GM18517 (cell line): ENCODE measurements around the gene PLEKHG7.
A peak's percentile ranks its signal among the peaks of the same experiment; 100 is the strongest.
"Not testable (repeated sequence)": the region's sequence is repeated elsewhere in the genome, so short reads cannot be mapped to it uniquely, and the experiment has no call there.

ENCODE experiments used
- ATAC-seq: cut with Tn5 transposase; IDR thresholded peaks from one replicate; pipeline ENCODE4 v1.9.1; 2021; ENCODE audit warnings: mild to moderate bottlenecking, moderate library complexity; ENCODE audit not compliant: unreplicated experiment

PLEKHG7 gene

DNA sequence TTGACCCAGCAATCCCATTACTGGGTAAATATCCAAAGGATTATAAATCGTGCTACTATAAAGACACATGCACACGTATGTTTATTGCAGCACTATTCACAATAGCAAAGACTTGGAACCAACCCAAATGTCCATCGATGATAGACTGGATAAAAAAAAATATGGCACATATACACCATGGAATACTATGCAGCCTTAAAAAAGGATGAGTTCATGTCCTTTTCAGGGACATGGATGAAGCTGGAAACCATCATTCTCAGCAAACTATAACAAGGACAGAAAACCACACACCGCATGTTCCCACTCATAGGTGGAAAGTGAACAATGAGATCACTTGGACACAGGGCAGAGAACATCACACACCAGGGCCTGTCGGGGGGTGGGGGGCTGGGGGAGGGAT is 91.6 kb downstream of the PLEKHG7 start:
- ATAC-seq = not testable (repeated sequence)

DNA sequence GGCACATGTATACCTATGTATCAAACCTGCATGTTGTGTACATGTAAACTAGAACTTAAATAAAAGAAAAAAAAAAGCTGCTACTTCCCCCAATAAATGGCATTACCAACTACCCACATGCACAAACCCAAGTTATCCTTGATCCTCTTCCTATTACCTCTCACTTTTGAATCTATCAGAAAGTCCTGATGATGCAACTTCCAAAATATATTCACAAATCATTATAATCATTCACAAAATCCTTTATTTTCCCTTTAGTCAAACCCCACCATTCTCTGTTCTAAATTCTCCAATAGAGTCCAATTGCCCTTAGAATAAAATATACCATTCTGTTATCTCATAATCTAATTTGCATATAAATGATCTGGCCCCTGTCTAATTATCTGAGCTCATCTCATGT is 92.0 kb downstream of the PLEKHG7 start:
- no peak for ATAC-seq

DNA sequence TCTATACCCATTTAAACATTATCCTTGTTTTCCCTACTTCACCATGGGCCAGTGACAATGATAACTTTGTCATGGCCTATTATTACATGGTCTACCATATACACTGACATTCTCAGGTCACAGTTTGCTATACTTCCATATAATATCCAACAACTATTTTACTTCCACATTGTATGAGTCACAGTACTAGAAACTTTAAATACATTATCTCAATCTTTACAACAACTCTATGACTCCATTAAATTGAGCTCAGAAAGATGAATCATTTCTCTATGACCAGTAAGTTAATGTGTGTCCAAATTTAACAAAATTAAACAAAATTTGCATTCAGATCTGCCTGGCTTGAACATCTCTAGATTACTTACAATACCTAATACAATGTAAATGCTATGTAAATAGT is 93.9 kb downstream of the PLEKHG7 start:
- no peak for ATAC-seq

DNA sequence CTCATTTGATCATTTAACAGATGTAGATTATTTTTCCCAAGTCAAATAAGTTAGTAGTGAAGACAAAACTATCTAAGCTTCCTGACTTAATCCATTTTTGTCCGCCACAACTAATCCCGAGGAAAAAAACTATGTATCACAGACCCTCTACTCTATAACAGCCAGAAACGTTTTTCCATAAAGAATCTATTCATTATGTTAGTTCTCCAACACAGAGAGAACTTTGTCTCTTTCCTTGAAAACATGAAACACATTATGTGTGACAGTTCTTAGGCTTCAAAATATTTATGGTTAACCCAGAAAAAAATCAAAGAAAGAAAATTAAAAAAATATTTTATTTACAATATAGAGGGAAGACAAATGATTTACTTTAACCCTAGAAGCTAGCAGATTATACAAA is 100.1 kb downstream of the PLEKHG7 start:
- no peak for ATAC-seq

DNA sequence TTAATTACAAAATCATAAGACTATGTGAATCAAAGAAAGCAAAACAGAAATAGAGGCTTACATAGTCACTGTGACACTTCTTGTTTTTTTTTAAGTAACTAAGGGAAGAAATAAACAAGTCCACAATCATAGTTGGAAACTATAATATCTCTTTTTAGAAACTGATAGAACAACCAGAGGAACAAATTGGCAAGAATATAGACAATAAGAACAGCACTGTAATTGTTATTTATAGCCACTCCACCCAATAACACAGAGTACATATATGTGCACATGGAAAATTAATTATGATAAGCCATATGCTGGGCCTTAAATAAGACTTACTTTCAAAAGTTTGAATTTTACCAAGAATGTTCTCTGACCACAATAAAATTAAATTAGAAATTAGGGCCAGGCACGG is 101.1 kb downstream of the PLEKHG7 start:
- ATAC-seq = no peak

DNA sequence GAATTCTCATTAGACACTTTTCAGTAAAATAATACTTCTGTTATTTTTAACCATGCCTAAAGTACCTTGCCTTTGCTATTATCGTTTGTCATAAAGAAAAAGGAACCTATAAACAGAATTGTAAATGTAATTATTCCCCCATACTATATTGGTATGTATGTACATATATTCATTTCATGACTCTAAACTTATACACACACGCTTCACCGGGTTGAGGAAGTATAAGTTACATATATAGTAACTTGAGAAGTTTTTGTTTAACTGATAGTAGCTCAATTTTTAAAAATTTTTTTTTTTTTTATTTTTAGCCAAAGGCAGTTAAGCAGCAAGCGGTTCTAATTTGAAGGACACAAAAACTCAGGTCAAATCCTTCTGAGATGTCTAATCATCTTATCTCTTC is 107.6 kb downstream of the PLEKHG7 start:
- peak; percentile 56 for ATAC-seq

DNA sequence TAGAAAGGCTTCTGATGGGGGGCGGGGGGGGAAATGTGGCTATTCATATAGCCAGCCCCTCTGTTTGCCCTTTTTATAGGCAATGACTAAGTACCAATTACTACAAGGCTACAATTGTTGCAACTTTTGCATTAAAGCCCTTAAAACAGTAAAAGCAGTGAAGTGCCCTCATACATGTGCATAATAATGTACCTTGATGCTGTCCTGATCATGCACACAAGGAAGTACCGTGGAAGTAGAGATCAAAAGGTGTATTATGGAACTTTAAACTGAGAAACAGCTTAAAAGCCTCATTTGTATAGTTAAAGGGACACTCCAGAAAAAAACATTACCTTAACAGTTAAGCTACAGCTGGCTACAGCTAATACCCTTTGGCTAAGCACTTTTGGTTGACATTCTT is 111.8 kb downstream of the PLEKHG7 start:
- ATAC-seq = no peak

DNA sequence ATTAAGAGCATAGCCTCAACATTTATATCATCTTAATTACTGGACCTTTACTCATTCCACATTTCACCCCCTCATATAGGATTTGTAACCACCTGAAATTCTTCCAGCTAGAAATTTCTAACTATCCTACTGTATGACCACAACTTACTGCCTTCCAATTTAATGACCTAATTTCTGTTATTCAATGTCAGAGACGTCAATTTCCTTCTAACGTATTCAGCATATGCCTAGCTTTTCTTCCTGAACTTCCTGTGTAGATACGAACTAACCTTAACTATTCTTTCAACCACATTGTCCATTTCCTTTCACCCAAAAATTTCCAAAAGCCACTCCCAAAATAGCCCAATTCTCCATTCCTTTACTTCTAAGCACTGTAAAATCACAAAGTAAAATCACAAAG is 118.4 kb downstream of the PLEKHG7 start:
- no peak for ATAC-seq
